HUES48 (cell line): ENCODE data around the gene PHACTR1.
"Not testable (repeated sequence)": the region's sequence is repeated elsewhere in the genome, so short reads cannot be mapped to it uniquely, and the experiment has no call there.

Source experiments
- H3K27ac ChIP-seq: one replicate; pipeline ENCODE4 v1.7.0; 2013; ENCODE audit warnings: low read depth, low read length, inconsistent platforms
- H3K27me3 ChIP-seq: 2 replicates; pipeline ENCODE4 v1.6.1; 2013; ENCODE audit warnings: mild to moderate bottlenecking, low read length; ENCODE audit not compliant: control insufficient read depth, insufficient read depth
- H3K36me3 ChIP-seq: 2 replicates; pipeline ENCODE4 v1.6.1; 2013; ENCODE audit warnings: low read length; ENCODE audit not compliant: control insufficient read depth, insufficient read depth
- H3K4me1 ChIP-seq: 2 replicates; pipeline ENCODE4 v1.6.1; 2013; ENCODE audit warnings: mild to moderate bottlenecking, low read length; ENCODE audit not compliant: control insufficient read depth, insufficient read depth
- H3K4me3 ChIP-seq: 2 replicates; pipeline ENCODE4 v1.5.1; 2013; ENCODE audit warnings: mild to moderate bottlenecking, low read depth, low read length
- H3K9ac ChIP-seq: 2 replicates; pipeline ENCODE4 v1.6.1; 2013; ENCODE audit warnings: mild to moderate bottlenecking, low read depth, low read length, moderate library complexity
- H3K9me3 ChIP-seq: 2 replicates; pipeline ENCODE4 v1.6.1; 2013; ENCODE audit warnings: low read length; ENCODE audit not compliant: control insufficient read depth, insufficient read depth

Gene PHACTR1

GRCh38 chr6:12715437-12715836, 1.1 kb upstream of the PHACTR1 start:
- no peak overlapping the region for H3K27ac ChIP-seq
- no peaks in the 10 kb centered on the region for H3K9me3 ChIP-seq
- H3K36me3 ChIP-seq: no peaks in the 10 kb centered on the region
- no peak overlapping the region for H3K4me3 ChIP-seq
- H3K27me3 ChIP-seq: no peaks in the 10 kb centered on the region
- H3K4me1 ChIP-seq: peaks cover 23% of the 10 kb centered on the region
- H3K9ac ChIP-seq: no peak overlapping the region

DNA sequence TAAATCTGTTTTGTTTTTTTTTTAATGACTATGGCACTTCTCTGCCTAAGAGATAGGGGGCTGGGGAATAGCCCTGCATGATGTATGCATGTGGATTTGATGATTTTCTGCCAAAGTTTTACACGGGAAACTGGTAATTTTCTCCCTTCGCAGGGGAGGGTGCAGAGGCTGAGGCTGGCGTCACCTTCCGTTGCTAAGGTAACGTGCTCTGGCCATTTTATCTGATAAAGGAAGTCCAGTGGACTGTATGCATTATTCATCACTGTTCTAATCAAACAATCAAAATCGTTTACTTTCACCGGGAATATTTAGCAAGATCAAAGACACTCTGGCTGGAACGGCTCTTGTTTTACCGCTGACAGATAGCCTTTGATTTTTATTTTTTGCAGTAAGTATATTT, 789 bp downstream of the PHACTR1 start:
- Histone ChIP-seq H3K9ac (no peak overlapping the region), H3K4me1 (peaks cover 17% of the 10 kb centered on the region), H3K9me3 (no peaks in the 10 kb centered on the region), H3K27ac (no peak overlapping the region), H3K4me3 (no peak overlapping the region), H3K36me3 (no peaks in the 10 kb centered on the region), H3K27me3 (no peaks in the 10 kb centered on the region)

DNA sequence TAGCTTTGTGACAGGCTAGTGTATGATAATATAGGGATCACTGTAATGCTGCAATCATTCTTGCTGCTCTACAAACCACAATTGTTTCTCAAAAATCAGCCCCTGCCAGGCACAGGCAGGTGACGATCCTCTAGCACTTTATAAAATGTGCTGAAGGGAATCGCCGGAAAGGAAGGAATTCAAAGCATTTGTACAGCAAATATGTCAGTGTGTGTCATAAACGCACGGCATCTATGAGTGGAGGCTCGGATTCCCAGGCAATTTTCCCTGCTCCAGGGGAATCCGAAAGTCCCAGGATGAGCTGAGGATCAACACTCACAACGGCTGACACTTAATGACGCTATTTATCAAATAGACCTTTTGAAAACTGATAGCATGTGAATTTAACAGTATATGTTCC, 1.4 kb downstream of the PHACTR1 start:
- H3K9ac ChIP-seq: no peak overlapping the region
- H3K4me1 ChIP-seq: peaks cover 16% of the 10 kb centered on the region
- H3K4me3 ChIP-seq: no peak overlapping the region
- no peaks in the 10 kb centered on the region for H3K36me3 ChIP-seq
- H3K27ac ChIP-seq: no peak overlapping the region
- no peaks in the 10 kb centered on the region for H3K9me3 ChIP-seq
- H3K27me3 ChIP-seq: no peaks in the 10 kb centered on the region

- Histone ChIP-seq H3K36me3 (no peaks in the 10 kb centered on the region), H3K9ac (no peak overlapping the region), H3K4me3 (no peak overlapping the region), H3K9me3 (no peaks in the 10 kb centered on the region), H3K27me3 (no peaks in the 10 kb centered on the region), H3K27ac (no peak overlapping the region), H3K4me1 (peaks cover 16% of the 10 kb centered on the region)
Measured at GRCh38 chr6:12719017-12719416, 2.5 kb downstream of the PHACTR1 start.

GRCh38 chr6:12720310-12720709, 3.7 kb downstream of the PHACTR1 start:
- H3K9ac ChIP-seq: no peak overlapping the region
- no peak overlapping the region for H3K27ac ChIP-seq
- H3K27me3 ChIP-seq: no peaks in the 10 kb centered on the region
- no peaks in the 10 kb centered on the region for H3K36me3 ChIP-seq
- peaks cover 24% of the 10 kb centered on the region for H3K4me1 ChIP-seq
- no peaks in the 10 kb centered on the region for H3K9me3 ChIP-seq
- H3K4me3 ChIP-seq: no peak overlapping the region

- Histone ChIP-seq H3K9me3 (no peaks in the 10 kb centered on the region), H3K36me3 (no peaks in the 10 kb centered on the region), H3K9ac (no peak overlapping the region), H3K4me1 (peaks cover 22% of the 10 kb centered on the region), H3K27me3 (no peaks in the 10 kb centered on the region), H3K27ac (no peak overlapping the region), H3K4me3 (no peak overlapping the region)
Measured at GRCh38 chr6:12725263-12725662, 8.7 kb downstream of the PHACTR1 start.

GRCh38 chr6:12729467-12729866, 12.9 kb downstream of the PHACTR1 start:
- Histone ChIP-seq H3K36me3 (no peaks in the 10 kb centered on the region), H3K9me3 (no peaks in the 10 kb centered on the region), H3K27ac (no peak overlapping the region), H3K27me3 (no peaks in the 10 kb centered on the region), H3K9ac (no peak overlapping the region), H3K4me1 (peaks cover 22% of the 10 kb centered on the region), H3K4me3 (no peak overlapping the region)

DNA sequence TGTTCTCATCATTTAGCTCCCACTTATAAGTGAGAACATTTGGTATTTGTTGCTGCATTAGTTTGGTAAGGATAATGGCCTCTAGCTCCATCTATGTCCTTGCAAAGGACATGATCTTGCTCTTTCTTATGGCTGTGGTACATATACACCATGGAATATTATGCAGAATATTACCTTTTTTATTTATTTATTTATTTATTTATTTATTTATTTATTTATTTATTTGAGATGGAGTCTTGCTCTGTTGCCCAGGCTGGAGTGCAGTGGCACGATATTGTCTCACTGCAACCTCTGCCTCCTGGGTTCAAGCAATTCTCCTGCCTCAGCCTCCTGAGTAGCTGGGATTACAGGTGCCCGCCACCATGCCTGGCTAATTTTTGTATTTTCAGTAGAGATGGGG, 14.2 kb downstream of the PHACTR1 start:
- peaks cover 14% of the 10 kb centered on the region for H3K4me1 ChIP-seq
- H3K27ac ChIP-seq, H3K4me3 ChIP-seq, H3K27me3 ChIP-seq, H3K9me3 ChIP-seq, H3K36me3 ChIP-seq, H3K9ac ChIP-seq: not testable (repeated sequence)

DNA sequence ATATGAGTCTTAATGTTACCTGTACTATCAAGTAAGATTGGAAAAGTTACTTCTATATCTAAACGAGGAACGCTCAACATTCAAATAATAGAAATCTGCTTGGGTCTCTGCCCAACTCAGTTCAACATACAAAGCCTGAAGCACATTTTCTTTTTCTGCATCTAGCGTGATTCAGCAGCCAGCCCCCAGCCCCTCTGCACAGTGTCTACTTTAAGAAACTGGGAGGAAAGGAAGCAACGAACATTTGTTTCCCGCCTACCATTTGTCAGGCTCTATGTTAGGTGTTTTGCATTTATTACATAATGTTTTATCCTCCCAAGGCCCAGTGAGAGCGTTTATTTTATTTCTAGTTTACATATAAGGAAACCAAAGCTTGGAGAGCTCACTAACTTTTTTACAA, 17.3 kb downstream of the PHACTR1 start:
- Histone ChIP-seq H3K36me3 (no peaks in the 10 kb centered on the region), H3K4me1 (peaks cover 8% of the 10 kb centered on the region), H3K27ac (no peak overlapping the region), H3K9me3 (no peaks in the 10 kb centered on the region), H3K27me3 (no peaks in the 10 kb centered on the region), H3K9ac (no peak overlapping the region), H3K4me3 (no peak overlapping the region)

GRCh38 chr6:12735786-12736185, 19.2 kb downstream of the PHACTR1 start:
- Histone ChIP-seq H3K36me3 (no peaks in the 10 kb centered on the region), H3K9me3 (no peaks in the 10 kb centered on the region), H3K9ac (no peak overlapping the region), H3K27ac (no peak overlapping the region), H3K4me3 (no peak overlapping the region), H3K27me3 (no peaks in the 10 kb centered on the region), H3K4me1 (no peaks in the 10 kb centered on the region)

DNA sequence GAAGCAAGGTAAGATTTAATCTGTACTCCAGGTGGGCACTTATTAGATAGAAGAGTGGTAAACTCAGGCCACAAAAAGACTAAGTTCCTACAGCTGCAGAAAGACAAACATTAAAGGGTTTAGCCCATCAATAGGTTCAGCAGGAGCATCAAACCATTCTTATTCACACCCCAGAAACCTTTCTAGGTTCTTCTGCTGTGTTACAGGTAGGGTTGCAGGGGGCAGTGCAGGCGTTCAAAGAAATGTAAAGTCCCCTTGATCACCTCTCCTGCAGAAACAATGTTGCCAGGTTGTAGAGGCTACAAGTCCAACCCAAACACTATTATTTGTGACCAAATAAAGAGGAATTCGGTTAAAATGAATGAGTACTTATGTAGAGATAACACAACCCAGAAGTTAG, 31.8 kb downstream of the PHACTR1 start:
- Histone ChIP-seq H3K27me3 (peaks cover 18% of the 10 kb centered on the region), H3K27ac (no peak overlapping the region), H3K4me1 (peaks cover 20% of the 10 kb centered on the region), H3K36me3 (no peaks in the 10 kb centered on the region), H3K9ac (no peak overlapping the region), H3K4me3 (peak overlapping the region; percentile 86), H3K9me3 (peaks cover 12% of the 10 kb centered on the region; the same call in 1 of the 2 replicates)
